ENCODE measurements around the gene CARM1. TPM values are rescaled to one million over a fixed set of nuclear protein-coding genes. Genes with fewer than 3 reads are reported as not detected.

CARM1 gene
- total RNA-seq, 3 donors from 2014 or later = 49.1 to 54.3 (median 49.7) TPM

- TF ChIP-seq, protein P1, sequence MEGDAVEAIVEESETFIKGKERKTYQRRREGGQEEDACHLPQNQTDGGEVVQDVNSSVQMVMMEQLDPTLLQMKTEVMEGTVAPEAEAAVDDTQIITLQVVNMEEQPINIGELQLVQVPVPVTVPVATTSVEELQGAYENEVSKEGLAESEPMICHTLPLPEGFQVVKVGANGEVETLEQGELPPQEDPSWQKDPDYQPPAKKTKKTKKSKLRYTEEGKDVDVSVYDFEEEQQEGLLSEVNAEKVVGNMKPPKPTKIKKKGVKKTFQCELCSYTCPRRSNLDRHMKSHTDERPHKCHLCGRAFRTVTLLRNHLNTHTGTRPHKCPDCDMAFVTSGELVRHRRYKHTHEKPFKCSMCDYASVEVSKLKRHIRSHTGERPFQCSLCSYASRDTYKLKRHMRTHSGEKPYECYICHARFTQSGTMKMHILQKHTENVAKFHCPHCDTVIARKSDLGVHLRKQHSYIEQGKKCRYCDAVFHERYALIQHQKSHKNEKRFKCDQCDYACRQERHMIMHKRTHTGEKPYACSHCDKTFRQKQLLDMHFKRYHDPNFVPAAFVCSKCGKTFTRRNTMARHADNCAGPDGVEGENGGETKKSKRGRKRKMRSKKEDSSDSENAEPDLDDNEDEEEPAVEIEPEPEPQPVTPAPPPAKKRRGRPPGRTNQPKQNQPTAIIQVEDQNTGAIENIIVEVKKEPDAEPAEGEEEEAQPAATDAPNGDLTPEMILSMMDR (IDR thresholded peaks at IDR 0.05) = no peak
- Histone ChIP-seq H3K9me3 (no peaks in the 10 kb centered on the region), H3K36me3 (ENCODE audit: low read depth) (peaks cover 31% of the 10 kb centered on the region), H3K4me3 (no peak overlapping the region), H3K4me1 (ENCODE audit: low read depth) (no peaks in the 10 kb centered on the region)
- intact Hi-C loops (cut with DNase I, micrococcal nuclease) = no loop called here
- DNase-seq = no peak
- ATAC-seq = no peak
Measured at GRCh38 chr19:10829967-10830366, 41.4 kb upstream of the CARM1 start.

GRCh38 chr19:10830370-10830769 lies 41.0 kb upstream of the CARM1 start:
- DNase-seq (no peak), ATAC-seq (no peak)
- Histone ChIP-seq H3K4me1 (ENCODE audit: low read depth) (no peaks in the 10 kb centered on the region), H3K4me3 (no peak overlapping the region), H3K9me3 (no peaks in the 10 kb centered on the region), H3K36me3 (ENCODE audit: low read depth) (peaks cover 27% of the 10 kb centered on the region)
- TF ChIP-seq, protein P1 (IDR thresholded peaks at IDR 0.05) = no peak
- intact Hi-C loops (cut with DNase I, micrococcal nuclease) = no loop called here

DNA sequence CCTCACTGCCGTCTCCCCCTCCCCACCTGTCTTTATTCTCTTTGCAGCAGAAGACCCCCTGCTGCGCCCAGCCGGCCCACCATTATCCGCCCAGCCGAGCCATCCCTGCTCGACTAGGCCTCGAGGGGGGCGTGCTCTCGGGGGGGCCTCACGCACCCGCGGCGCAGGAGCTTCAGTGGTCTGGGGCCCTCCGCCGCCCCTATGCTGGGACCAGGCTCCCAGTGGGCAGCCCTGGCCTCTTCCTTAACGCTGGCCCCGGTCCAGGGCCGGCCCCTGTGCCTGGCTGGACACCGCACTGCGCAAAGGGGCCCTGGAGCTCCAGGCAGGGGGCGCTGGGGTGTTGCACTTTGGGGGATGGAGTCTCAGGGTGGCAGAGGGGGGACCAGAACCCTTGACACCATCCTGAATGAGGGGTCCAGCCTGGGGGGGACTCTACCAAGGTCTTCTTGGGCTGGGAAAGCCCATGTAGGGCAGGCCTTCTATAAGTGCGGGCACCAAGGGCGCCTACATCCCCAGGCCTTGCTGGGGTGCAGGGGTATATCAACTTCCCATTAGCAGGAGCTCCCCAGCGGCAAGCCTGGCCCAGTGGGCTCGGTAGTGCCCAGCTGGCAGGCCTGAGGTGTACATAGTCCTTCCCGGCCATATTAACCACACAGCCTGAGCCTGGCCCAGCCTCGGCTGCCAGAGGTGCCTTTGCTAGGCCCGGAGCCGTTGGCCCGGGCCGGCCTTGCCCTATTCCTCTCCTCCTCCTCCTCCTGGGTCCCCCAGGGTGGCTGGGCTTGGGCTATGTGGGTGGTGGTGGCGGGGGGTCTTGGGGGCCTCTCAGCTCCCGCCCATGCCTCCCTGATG lies 40.2 kb upstream of the CARM1 start:
- intact Hi-C loops (cut with DNase I, micrococcal nuclease) = no loop called here
- H3K4me1 ChIP-seq (ENCODE audit: low read depth) = no peaks in the 10 kb centered on the region
- H3K36me3 ChIP-seq (ENCODE audit: low read depth) = peaks cover 25% of the 10 kb centered on the region
- no peak for ATAC-seq
- no peak for DNase-seq
- no peak overlapping the region for H3K4me3 ChIP-seq
- no peaks in the 10 kb centered on the region for H3K9me3 ChIP-seq
- TF ChIP-seq, protein P1 (IDR thresholded peaks at IDR 0.05) = no peak

DNA sequence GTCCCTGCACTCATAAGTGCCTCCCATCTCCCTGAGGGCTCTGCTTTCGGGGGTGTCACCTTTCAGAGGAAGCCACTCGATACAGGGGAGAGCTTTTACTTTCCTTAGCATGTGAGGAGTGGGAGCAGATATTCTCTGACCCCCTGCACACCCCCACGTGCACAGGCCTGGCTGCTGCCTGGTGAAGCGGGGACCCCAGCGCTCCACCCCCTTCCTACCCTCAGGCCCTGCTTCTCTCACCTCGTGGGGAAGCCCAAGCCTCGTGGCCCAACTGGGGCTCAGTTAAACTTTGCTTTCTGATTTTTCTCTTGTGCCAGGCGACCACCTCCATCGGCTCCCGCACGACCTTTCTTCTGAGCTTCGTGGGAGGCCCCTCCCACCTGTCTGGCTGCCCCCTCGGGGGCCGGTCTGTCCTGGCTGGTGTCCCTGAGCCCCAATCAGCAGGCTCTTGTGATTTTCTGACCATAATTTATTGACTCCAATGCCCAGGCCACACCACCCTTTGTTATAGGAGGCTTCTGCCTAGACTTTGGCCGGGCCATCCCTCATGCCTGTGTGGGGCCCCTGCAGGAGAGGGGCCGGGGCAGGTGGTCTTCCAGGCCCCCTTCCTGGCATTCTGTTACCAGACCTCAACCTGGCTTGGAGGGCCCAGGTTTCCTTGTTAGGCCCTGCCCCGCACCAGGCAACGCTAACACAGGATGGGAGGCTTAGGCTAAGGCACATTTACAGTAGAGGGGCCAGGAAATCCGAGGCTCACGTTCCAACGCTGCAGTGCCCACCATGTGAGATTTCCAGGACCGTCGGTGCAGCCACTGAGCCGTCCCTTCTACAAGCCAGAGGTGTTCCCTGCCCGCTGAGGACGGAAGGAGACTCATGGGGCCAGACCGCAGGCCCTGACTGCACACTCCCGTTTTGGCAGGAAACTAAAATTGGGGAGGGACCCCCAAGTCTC lies 39.1 kb upstream of the CARM1 start:
- DNase-seq (no peak), ATAC-seq (no peak)
- H3K4me3 ChIP-seq = no peak overlapping the region
- intact Hi-C loops (cut with DNase I, micrococcal nuclease) = no loop called here
- H3K9me3 ChIP-seq = peaks cover 2% of the 10 kb centered on the region
- H3K36me3 ChIP-seq (ENCODE audit: low read depth) = peaks cover 15% of the 10 kb centered on the region
- TF ChIP-seq, protein P1 (IDR thresholded peaks at IDR 0.05) = no peak
- peaks cover 7% of the 10 kb centered on the region for H3K4me1 ChIP-seq (ENCODE audit: low read depth)

- intact Hi-C loops (cut with DNase I, micrococcal nuclease) = no loop called here
- H3K4me3 ChIP-seq = no peak overlapping the region
- ATAC-seq (no peak), DNase-seq (no peak)
- peaks cover 2% of the 10 kb centered on the region for H3K9me3 ChIP-seq
- H3K4me1 ChIP-seq (ENCODE audit: low read depth) = peaks cover 7% of the 10 kb centered on the region
- TF ChIP-seq, protein P1 (IDR thresholded peaks at IDR 0.05) = no peak
- H3K36me3 ChIP-seq (ENCODE audit: low read depth) = peaks cover 15% of the 10 kb centered on the region
Measured at GRCh38 chr19:10832939-10833296, 38.4 kb upstream of the CARM1 start.

All from mucosa of descending colon (tissue), 3 donors.